GM12801 (cell line): ENCODE data around the gene FAN1.

Experiments
- CTCF ChIP-seq: IDR thresholded peaks from one replicate; pipeline ENCODE4 v1.5.1; 2011; ENCODE audit warnings: control low read depth; ENCODE audit not compliant: insufficient read length; ENCODE audit errors: extremely low read depth

The FAN1 gene

GRCh38 chr15:30962079-30962478, 58.4 kb downstream of the FAN1 start:
- TF ChIP-seq CTCF = no peak

- TF ChIP-seq CTCF = no peak
Measured at GRCh38 chr15:30962659-30963058, 58.9 kb downstream of the FAN1 start.

GRCh38 chr15:30963681-30964080, 60.0 kb downstream of the FAN1 start:
- TF ChIP-seq CTCF = no peak

DNA sequence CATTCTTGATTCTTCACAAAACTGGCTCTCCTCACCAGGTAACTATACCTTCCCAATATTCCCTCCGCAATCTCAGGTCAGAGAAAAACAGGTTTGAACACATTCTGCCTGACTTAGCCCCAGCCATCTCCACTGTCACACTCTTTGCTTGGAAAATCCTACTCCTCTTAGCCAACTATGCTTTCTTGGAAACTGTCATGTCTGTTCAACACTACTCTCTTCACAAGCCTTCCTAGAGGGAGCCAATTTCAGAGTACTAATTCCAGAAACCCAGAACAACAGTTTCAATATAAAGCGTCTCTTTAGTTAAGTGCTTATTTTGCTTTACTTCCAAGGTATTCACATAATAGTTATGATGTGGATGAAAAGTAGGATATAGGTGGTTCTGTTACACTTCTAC, 66.0 kb downstream of the FAN1 start:
- TF ChIP-seq CTCF = no peak

DNA sequence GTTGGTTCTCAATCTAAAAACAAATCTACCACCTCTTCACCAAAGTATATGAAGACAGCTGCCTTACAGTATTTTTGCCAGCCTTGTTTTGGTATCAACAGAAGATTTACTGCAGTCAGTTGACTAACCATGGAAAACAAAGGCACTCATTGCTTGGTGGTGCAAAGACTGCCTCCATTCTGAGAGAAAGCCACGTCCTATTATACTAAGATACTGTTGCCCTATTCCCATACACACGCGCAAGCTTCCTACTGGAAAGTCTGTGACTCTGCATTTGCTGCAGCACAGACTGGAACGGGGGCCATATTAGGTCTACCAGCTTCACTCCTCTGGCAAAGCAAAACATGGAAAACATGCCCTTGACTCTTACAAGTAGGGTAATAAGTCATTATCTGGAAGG, 69.7 kb downstream of the FAN1 start:
- no peak for TF ChIP-seq CTCF

GRCh38 chr15:30974112-30974511, 70.4 kb downstream of the FAN1 start:
- TF ChIP-seq CTCF = no peak

- TF ChIP-seq CTCF = no peak
Measured at GRCh38 chr15:30978328-30978727, 74.6 kb downstream of the FAN1 start.

GRCh38 chr15:30979457-30979856, 75.7 kb downstream of the FAN1 start:
- no peak for TF ChIP-seq CTCF
